SK-N-MC (cell line): ENCODE results near the gene PAIP1.
"Not testable (repeated sequence)": the region's sequence is repeated elsewhere in the genome, so short reads cannot be mapped to it uniquely, and the experiment has no call there.

Experiments used
- DNase-seq: peaks from one replicate; pipeline ENCODE4 v3.0.0-alpha.2; 2011; ENCODE audit warnings: low read depth, low spot score
- H3K27ac ChIP-seq: fragments of 200-600 bp; sonication (generic); 2 replicates; pipeline ENCODE4 v1.5.1; 2016; ENCODE audit warnings: mixed run types
- H3K36me3 ChIP-seq: fragments of 200-600 bp; sonication (generic); 2 replicates; pipeline ENCODE4 v1.6.1; 2017; ENCODE audit warnings: antibody characterized with exemption, low read length, mixed read lengths; ENCODE audit not compliant: insufficient read depth
- H3K4me3 ChIP-seq: fragments of 200-600 bp; sonication (generic); 2 replicates; pipeline ENCODE4 v1.5.1; 2016
- H3K9ac ChIP-seq: fragments of 200-600 bp; sonication (generic); 2 replicates; pipeline ENCODE4 v1.8.0; 2017; ENCODE audit warnings: mixed run types, mixed read lengths; ENCODE audit not compliant: insufficient read length
- H3K9me3 ChIP-seq: fragments of 200-600 bp; sonication (generic); 2 replicates; pipeline ENCODE4 v1.6.1; 2017; ENCODE audit warnings: low read depth, mild to moderate bottlenecking, antibody characterized with exemption, low read length, moderate library complexity, mixed read lengths
- EZH2 ChIP-seq: fragments of 200-600 bp; sonication (generic); IDR thresholded peaks from one replicate; pipeline ENCODE4 v1.6.1; 2017; ENCODE audit warnings: antibody characterized with exemption
- FOXP2 ChIP-seq: optimal IDR thresholded peaks from 2 replicates; pipeline ENCODE3; 2011; ENCODE audit warnings: mild to moderate bottlenecking, moderate library complexity; ENCODE audit not compliant: insufficient read depth; ENCODE audit errors: extremely low read length, control extremely low read depth
- POLR2AphosphoS5 ChIP-seq: IDR thresholded peaks from 2 replicates; pipeline ENCODE4 v1.6.1; 2012; ENCODE audit warnings: mild to moderate bottlenecking, low read depth, low read length, borderline replicate concordance

PAIP1 gene

GRCh38 chr5:43514816-43515677 lies 41.8 kb downstream of the PAIP1 start, which contains the start of gene C5orf34:
TSS of gene C5orf34 (minus strand) at chr5:43515148. CDS start at chr5:43509339, 5,809 bp downstream.
- Histone ChIP-seq H3K27ac (peak within 1 kb of the TSS; percentile 97), H3K36me3 (no peaks in the 10 kb centered on the region), H3K9ac (peak within 1 kb of the TSS; percentile 99), H3K4me3 (peak within 1 kb of the TSS; percentile 100), H3K9me3 (no peaks in the 10 kb centered on the region)
- peak; percentile 83 for DNase-seq
- peak; percentile 95 for TF ChIP-seq POLR2AphosphoS5
- no peak for TF ChIP-seq EZH2
- peak; percentile 61 for TF ChIP-seq FOXP2

DNA sequence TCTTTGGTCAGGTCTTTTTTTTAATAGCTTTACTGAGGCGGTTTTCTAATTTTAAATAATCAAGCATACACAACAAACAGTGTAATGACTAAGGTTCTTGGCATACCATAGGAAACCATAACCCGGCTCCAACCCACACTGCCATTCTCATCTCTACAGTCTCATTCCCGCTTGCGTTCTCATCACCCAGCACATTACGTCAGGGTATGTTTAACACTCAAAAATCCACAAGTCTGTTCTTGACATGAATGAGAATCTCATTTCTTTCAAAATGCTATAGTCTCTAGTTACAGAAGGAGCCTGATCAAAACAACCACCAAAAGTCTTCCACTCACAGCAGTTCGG lies 42.4 kb downstream of the PAIP1 start:
- H3K4me3 ChIP-seq: peak overlapping the region; percentile 100
- no peaks in the 10 kb centered on the region for H3K36me3 ChIP-seq
- TF ChIP-seq FOXP2 (no peak), POLR2AphosphoS5 (no peak), EZH2 (no peak)
- H3K9me3 ChIP-seq: no peaks in the 10 kb centered on the region
- peak; percentile 12 for DNase-seq
- H3K27ac ChIP-seq: peak overlapping the region; percentile 97
- peak overlapping the region; percentile 99 for H3K9ac ChIP-seq

DNA sequence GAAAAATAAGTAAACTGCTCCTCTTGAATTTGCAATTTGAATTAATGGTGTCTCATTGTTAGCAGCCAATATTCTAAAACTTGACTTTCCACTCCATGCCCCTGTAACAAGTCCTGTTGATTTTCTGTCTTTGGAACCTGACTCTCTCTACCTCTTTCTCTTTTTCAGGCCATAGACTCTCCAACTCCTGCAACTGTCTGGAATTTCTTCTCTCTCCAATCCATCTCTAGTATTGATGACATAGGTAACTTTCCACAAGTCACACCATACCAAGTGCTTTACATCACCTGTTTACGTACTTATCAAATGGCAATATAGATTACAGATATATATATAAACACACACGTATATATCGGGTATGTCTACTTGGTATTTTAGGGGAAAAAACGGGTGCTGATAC lies 42.9 kb downstream of the PAIP1 start:
- Histone ChIP-seq H3K9ac (peak overlapping the region; percentile 99), H3K27ac (peak overlapping the region; percentile 97; the same call in 1 of the 2 replicates), H3K4me3 (peak overlapping the region; percentile 100), H3K9me3 (no peaks in the 10 kb centered on the region), H3K36me3 (peaks cover 2% of the 10 kb centered on the region)
- no peak for DNase-seq
- no peak for TF ChIP-seq EZH2
- TF ChIP-seq FOXP2: no peak
- no peak for TF ChIP-seq POLR2AphosphoS5

- H3K9me3 ChIP-seq, H3K4me3 ChIP-seq, DNase-seq, H3K27ac ChIP-seq, H3K9ac ChIP-seq: not testable (repeated sequence)
- H3K36me3 ChIP-seq: peaks cover 19% of the 10 kb centered on the region
Observed at GRCh38 chr5:43511062-43511461, 45.8 kb downstream of the PAIP1 start.

GRCh38 chr5:43498581-43498980 lies 58.3 kb downstream of the PAIP1 start:
- peaks cover 29% of the 10 kb centered on the region for H3K36me3 ChIP-seq
- no peak overlapping the region for H3K27ac ChIP-seq
- TF ChIP-seq POLR2AphosphoS5: no peak
- no peak for TF ChIP-seq FOXP2
- TF ChIP-seq EZH2: no peak
- no peak for DNase-seq
- H3K9me3 ChIP-seq: no peaks in the 10 kb centered on the region
- no peak overlapping the region for H3K9ac ChIP-seq
- H3K4me3 ChIP-seq: no peak overlapping the region

- H3K9ac ChIP-seq: no peak overlapping the region
- DNase-seq: no peak
- H3K9me3 ChIP-seq: no peaks in the 10 kb centered on the region
- peaks cover 20% of the 10 kb centered on the region for H3K36me3 ChIP-seq
- H3K27ac ChIP-seq: no peak overlapping the region
- no peak overlapping the region for H3K4me3 ChIP-seq
- TF ChIP-seq EZH2 (no peak), POLR2AphosphoS5 (no peak), FOXP2 (no peak)
Observed at GRCh38 chr5:43497311-43498104, 59.4 kb downstream of the PAIP1 start.

DNA sequence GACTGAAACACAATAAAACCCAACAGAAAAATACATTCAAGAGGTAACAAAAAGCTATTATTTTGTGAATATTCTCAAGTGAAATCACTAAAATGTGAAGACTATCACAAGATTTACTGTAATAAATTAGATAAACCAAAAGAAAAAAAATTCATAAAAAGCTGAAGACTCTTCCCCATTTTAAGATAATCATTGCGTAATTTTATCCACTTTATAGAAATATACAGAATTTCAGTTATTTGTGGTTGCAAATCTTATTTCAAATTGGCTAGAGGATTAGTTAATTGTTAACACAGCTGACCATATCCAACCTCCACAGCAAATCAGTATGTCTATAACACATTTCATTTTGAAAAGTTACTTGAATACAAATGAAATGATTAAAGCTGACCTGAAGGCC lies 65.6 kb downstream of the PAIP1 start:
- TF ChIP-seq EZH2 (no peak), POLR2AphosphoS5 (no peak), FOXP2 (no peak)
- no peak overlapping the region for H3K9ac ChIP-seq
- DNase-seq: no peak
- H3K9me3 ChIP-seq: no peaks in the 10 kb centered on the region
- no peak overlapping the region for H3K27ac ChIP-seq
- H3K36me3 ChIP-seq: peaks cover 41% of the 10 kb centered on the region
- H3K4me3 ChIP-seq: no peak overlapping the region

GRCh38 chr5:43486353-43486752 lies 70.5 kb downstream of the PAIP1 start:
- Histone ChIP-seq H3K4me3 (no peak overlapping the region), H3K9ac (no peak overlapping the region), H3K36me3 (peaks cover 35% of the 10 kb centered on the region), H3K9me3 (no peaks in the 10 kb centered on the region), H3K27ac (no peak overlapping the region)
- no peak for TF ChIP-seq FOXP2
- no peak for TF ChIP-seq EZH2
- no peak for TF ChIP-seq POLR2AphosphoS5
- no peak for DNase-seq
